Endothelial cell of umbilical vein (primary cell): ENCODE measurements around the gene TMEM120A. TPM values are rescaled to one million over a fixed set of nuclear protein-coding genes. Genes with fewer than 3 reads are reported as not detected.

Source experiments
- BruUV-seq: library from RNA; stranded (reverse); fragments of 400-500 nt; replicated peaks from 2 replicates; lab custom pipeline; 2021; lab: Mats Ljungman, UMichigan
- CTCF ChIA-PET: fragments of 300-600, 350-600 bp; sonication (Branson Sonifier 250); formaldehyde crosslinking; loops from one replicate; lab custom pipeline; 2021; ENCODE audit warnings: antibody characterized with exemption, inconsistent platforms; lab: Charles Lee
- POLR2A ChIA-PET: fragments of 300-600, 350-600 bp; sonication (Branson Sonifier 250); formaldehyde crosslinking; loops from one replicate; lab custom pipeline; 2021; ENCODE audit warnings: antibody characterized with exemption, inconsistent platforms; lab: Charles Lee
- DNase-seq: peaks from one replicate; pipeline ENCODE4 v3.0.0-alpha.2; 2011; ENCODE audit warnings: low read depth, low spot score
- FAIRE-seq: peaks from 2 replicates; lab custom pipeline; 2011; peaks lifted over from hg19 to GRCh38; lab: Jason Lieb, UNC
- H2AFZ ChIP-seq: 2 replicates; pipeline ENCODE4 v1.6.0; 2012; ENCODE audit warnings: low read depth, low read length, control low read depth, inconsistent platforms
- H3K27ac ChIP-seq: 2 replicates; pipeline ENCODE4 v1.5.1; 2011; ENCODE audit warnings: low read depth, mild to moderate bottlenecking, control low read depth, low read length, moderate library complexity; ENCODE audit not compliant: insufficient read depth
- H3K27me3 ChIP-seq, 2 experiments: 2 replicates each; pipeline versions ENCODE4 v1.6.0 to v1.6.1; 2011; ENCODE audit warnings: low read length in 2 of 2, mixed read lengths in 1 of 2; ENCODE audit not compliant: control insufficient read depth in 2 of 2, insufficient read depth in 2 of 2
- H3K36me3 ChIP-seq, 2 experiments: 2 replicates in 1 of 2; 3 replicates in 1 of 2; pipeline ENCODE4 v1.5.1; 2011; ENCODE audit warnings: low read length in 2 of 2, mild to moderate bottlenecking in 1 of 2, moderate library complexity in 1 of 2; ENCODE audit not compliant: control insufficient read depth in 2 of 2, insufficient read depth in 2 of 2; ENCODE audit errors: extremely low read depth in 1 of 2
- H3K4me1 ChIP-seq: 3 replicates; pipeline ENCODE4 v1.5.1; 2011; ENCODE audit warnings: mild to moderate bottlenecking, low read length; ENCODE audit not compliant: control insufficient read depth, insufficient read depth; ENCODE audit errors: extremely low read depth
- H3K4me2 ChIP-seq: 2 replicates; pipeline ENCODE4 v1.6.1; 2011; ENCODE audit warnings: low read length, control low read depth, mixed read lengths; ENCODE audit not compliant: insufficient read depth
- H3K4me3 ChIP-seq, 3 experiments: fragments of 200-600 bp in 1 of 3; sonication (generic), shearing (Covaris generic) in 1 of 3; replicated peaks in 1 of 3; 2 replicates each; pipeline ENCODE4 v1.5.1; 2011 to 2016; ENCODE audit warnings: control low read depth in 3 of 3, low read length in 3 of 3, mild to moderate bottlenecking in 2 of 3, inconsistent platforms in 1 of 3, low read depth in 1 of 3, moderate library complexity in 1 of 3; ENCODE audit not compliant: insufficient read depth in 1 of 3
- H3K79me2 ChIP-seq: 2 replicates; pipeline ENCODE4 v1.6.0; 2012; ENCODE audit warnings: low read length, inconsistent platforms; ENCODE audit not compliant: control insufficient read depth, insufficient read depth
- H3K9ac ChIP-seq: replicated peaks from 2 replicates; pipeline ENCODE3; 2011; ENCODE audit warnings: low read length, control low read depth; ENCODE audit not compliant: insufficient read depth; ENCODE audit errors: extremely low read depth
- H3K9me1 ChIP-seq: replicated peaks from 3 replicates; pipeline ENCODE4 v1.6.0; 2011; ENCODE audit warnings: mild to moderate bottlenecking, low read length; ENCODE audit not compliant: control insufficient read depth, insufficient read depth; ENCODE audit errors: extremely low read depth
- H3K9me3 ChIP-seq: replicated peaks from 2 replicates; pipeline ENCODE4 v1.5.1; 2012; ENCODE audit warnings: low read length, inconsistent platforms; ENCODE audit not compliant: control insufficient read depth, insufficient read depth
- H4K20me1 ChIP-seq: replicated peaks from 2 replicates; pipeline ENCODE3; 2011; ENCODE audit warnings: mild to moderate bottlenecking, low read length; ENCODE audit not compliant: control insufficient read depth, insufficient read depth; ENCODE audit errors: extremely low read depth
- EZH2 ChIP-seq: IDR thresholded peaks from 2 replicates; pipeline ENCODE4 v1.6.1; 2012; ENCODE audit warnings: borderline replicate concordance, low read depth, mild to moderate bottlenecking, moderate library complexity, low read length, inconsistent platforms; ENCODE audit not compliant: severe bottlenecking
- FOS ChIP-seq: IDR thresholded peaks from 2 replicates; pipeline ENCODE4 v1.6.1; 2011; ENCODE audit warnings: mild to moderate bottlenecking, low read length, moderate library complexity, borderline replicate concordance; ENCODE audit not compliant: insufficient read depth
- GATA2 ChIP-seq: IDR thresholded peaks from 2 replicates; pipeline ENCODE4 v1.7.0; 2011; ENCODE audit warnings: low read depth, mild to moderate bottlenecking, moderate library complexity, mixed read lengths, low read length; ENCODE audit not compliant: insufficient read length, insufficient read depth
- JUN ChIP-seq: IDR thresholded peaks from 2 replicates; pipeline ENCODE4 v1.6.1; 2011; ENCODE audit warnings: borderline replicate concordance, low read depth; ENCODE audit not compliant: insufficient read length, insufficient read depth
- MYC ChIP-seq: IDR thresholded peaks from one replicate; pipeline ENCODE4 v1.6.1; 2011; ENCODE audit warnings: mild to moderate bottlenecking, low read depth, low read length
- POLR2A ChIP-seq: IDR thresholded peaks from 2 replicates; pipeline ENCODE4 v1.6.1; 2012; ENCODE audit warnings: low read depth, mild to moderate bottlenecking, control low read depth, low read length
- POLR2AphosphoS5 ChIP-seq: IDR thresholded peaks from 2 replicates; pipeline ENCODE4 v1.6.1; 2012; ENCODE audit warnings: low read depth, mild to moderate bottlenecking, control low read depth, low read length, moderate library complexity; ENCODE audit not compliant: insufficient read depth
- dilution Hi-C: fragments of 300-500 bp; cut with MboI; formaldehyde crosslinking; loops from one replicate; pipeline ENCODE4 v1.15.0; 2019; ENCODE audit warnings: low sequenced_read_pairs; ENCODE audit not compliant: extremely low pct_ligation_motif_present
- intact Hi-C: fragments of 100-400 bp; cut with micrococcal nuclease; formaldehyde crosslinking; loops from one replicate; pipeline ENCODE4 v1.10.0; 2022
- polyA plus RNA-seq, 4 experiments: library from polyadenylated mRNA; depleted of rRNA in 3 of 4; stranded (reverse) in 3 of 4; unstranded in 1 of 4; fragments of >200 nt; gene quantifications; 2 replicates each; pipeline versions ENCODE4 v1.2.1 to v1.2.3, GENCODE V29; 2011 to 2012; ENCODE audit warnings: missing spikeins in 1 of 4
- total RNA-seq: library from RNA; stranded (reverse); gene quantifications from 2 replicates; pipeline ENCODE4 v1.2.3, GENCODE V29; 2021
- TF ChIP-seq, protein P1 (sequence below): IDR thresholded peaks from 2 replicates; pipeline ENCODE4 v1.6.1; 2011; ENCODE audit not compliant: insufficient read depth, insufficient read length
- TF ChIP-seq, protein P2 (sequence below), 2 donors: IDR thresholded peaks; 1 replicate in 1 of 2; 2 replicates in 1 of 2; pipeline ENCODE4 v1.5.1; 2011; ENCODE audit warnings: low read length in 2 of 2, mild to moderate bottlenecking in 2 of 2, moderate library complexity in 2 of 2, control low read depth in 1 of 2, inconsistent platforms in 1 of 2, low read depth in 1 of 2; ENCODE audit not compliant: insufficient read depth in 1 of 2; ENCODE audit errors: extremely low read depth in 1 of 2

TMEM120A gene
- total and polyA plus RNA-seq, 2 donors (not counting 3 experiments of a cell fraction or from before 2014, with no cell fraction given), result 38.6 to 133 TPM

DNA sequence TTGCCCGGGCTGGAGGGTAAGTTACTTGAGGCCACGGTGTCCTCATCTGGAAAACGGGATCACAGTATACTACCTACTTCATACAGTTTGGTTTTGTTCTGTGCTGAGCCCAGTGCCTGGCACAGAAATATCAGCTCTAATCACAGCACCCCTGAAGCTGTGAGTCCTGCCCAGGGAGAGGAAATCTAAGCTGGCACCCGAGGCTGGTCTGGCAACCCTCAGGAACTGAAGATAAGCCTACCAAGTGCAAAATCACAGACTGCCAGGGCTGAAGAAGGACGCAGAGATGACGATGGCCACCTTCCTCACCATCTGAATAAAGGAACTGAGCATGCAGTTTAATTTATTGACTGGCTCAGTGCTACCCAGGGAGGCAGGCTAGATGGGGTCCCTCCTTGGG, 7.7 kb upstream of the TMEM120A start:
- Histone ChIP-seq H3K4me1 (no peaks in the 10 kb centered on the region), H3K36me3 (peaks cover 0 to 20% of the 10 kb centered on the region in 2 experiments), H3K9me1 (no peaks in the 10 kb centered on the region), H3K79me2 (no peaks in the 10 kb centered on the region), H3K9me3 (no peaks in the 10 kb centered on the region), H3K27ac (no peak overlapping the region), H4K20me1 (no peaks in the 10 kb centered on the region), H2AFZ (no peak overlapping the region), H3K4me3 (no peak overlapping the region), H3K9ac (no peak overlapping the region), H3K27me3 (no peaks in the 10 kb centered on the region), H3K4me2 (no peak overlapping the region)
- FAIRE-seq (no peak), DNase-seq (no peak)
- TF ChIP-seq JUN (no peak), MYC (no peak), GATA2 (no peak), FOS (no peak), POLR2AphosphoS5 (no peak), POLR2A (no peak), EZH2 (no peak)
- TF ChIP-seq, protein P1, sequence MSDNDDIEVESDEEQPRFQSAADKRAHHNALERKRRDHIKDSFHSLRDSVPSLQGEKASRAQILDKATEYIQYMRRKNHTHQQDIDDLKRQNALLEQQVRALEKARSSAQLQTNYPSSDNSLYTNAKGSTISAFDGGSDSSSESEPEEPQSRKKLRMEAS, result no peak
- TF ChIP-seq, protein P2, sequence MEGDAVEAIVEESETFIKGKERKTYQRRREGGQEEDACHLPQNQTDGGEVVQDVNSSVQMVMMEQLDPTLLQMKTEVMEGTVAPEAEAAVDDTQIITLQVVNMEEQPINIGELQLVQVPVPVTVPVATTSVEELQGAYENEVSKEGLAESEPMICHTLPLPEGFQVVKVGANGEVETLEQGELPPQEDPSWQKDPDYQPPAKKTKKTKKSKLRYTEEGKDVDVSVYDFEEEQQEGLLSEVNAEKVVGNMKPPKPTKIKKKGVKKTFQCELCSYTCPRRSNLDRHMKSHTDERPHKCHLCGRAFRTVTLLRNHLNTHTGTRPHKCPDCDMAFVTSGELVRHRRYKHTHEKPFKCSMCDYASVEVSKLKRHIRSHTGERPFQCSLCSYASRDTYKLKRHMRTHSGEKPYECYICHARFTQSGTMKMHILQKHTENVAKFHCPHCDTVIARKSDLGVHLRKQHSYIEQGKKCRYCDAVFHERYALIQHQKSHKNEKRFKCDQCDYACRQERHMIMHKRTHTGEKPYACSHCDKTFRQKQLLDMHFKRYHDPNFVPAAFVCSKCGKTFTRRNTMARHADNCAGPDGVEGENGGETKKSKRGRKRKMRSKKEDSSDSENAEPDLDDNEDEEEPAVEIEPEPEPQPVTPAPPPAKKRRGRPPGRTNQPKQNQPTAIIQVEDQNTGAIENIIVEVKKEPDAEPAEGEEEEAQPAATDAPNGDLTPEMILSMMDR (IDR thresholded peaks at IDR 0.05; ENCODE audit: extremely low read depth in 1 of 2, insufficient read depth in 1 of 2, low read depth in 1 of 2, low read length in 2 of 2), result no peak
- ChIA-PET POLR2A (no interaction called here), CTCF (interaction anchor here (1.6 kb wide), 1 partner anchor 18 kb away, joined by 3 read pairs; no protein-coding TSS in a partner anchor)
- BruUV-seq, result no TSS peak
- intact Hi-C loops, result no loop called here
- dilution Hi-C loops, result no loop called here
